HG02943 (cell line): ENCODE results near the gene OR13D1.
"Not testable (repeated sequence)": the region's sequence is repeated elsewhere in the genome, so short reads cannot be mapped to it uniquely, and the experiment has no call there.

Experiments used
- ATAC-seq: cut with Tn5 transposase; IDR thresholded peaks from one replicate; pipeline ENCODE4 v1.9.1; 2021; ENCODE audit warnings: mild to moderate bottlenecking, low read depth, moderate library complexity; ENCODE audit not compliant: unreplicated experiment

The OR13D1 gene

GRCh38 chr9:104694218-104694617, at the start of gene OR13D1:
TSS of gene OR13D1 (plus strand) at chr9:104694518. CDS start at chr9:104694518, 0 bp downstream.
- ATAC-seq: no peak

- peak; percentile 84 for ATAC-seq
Measured at GRCh38 chr9:104658496-104659195, 35.7 kb upstream of the OR13D1 start.

- ATAC-seq: no peak
Measured at GRCh38 chr9:104675611-104676010, 18.7 kb upstream of the OR13D1 start.

GRCh38 chr9:104682642-104683041, 11.7 kb upstream of the OR13D1 start:
- peak; percentile 73 for ATAC-seq

- ATAC-seq: no peak
Measured at GRCh38 chr9:104686081-104686480, 8.2 kb upstream of the OR13D1 start.

- ATAC-seq: no peak
Measured at GRCh38 chr9:104700306-104700705, 6.0 kb downstream of the OR13D1 start.

- ATAC-seq: not testable (repeated sequence)
Measured at GRCh38 chr9:104708737-104709136, 14.4 kb downstream of the OR13D1 start.

GRCh38 chr9:104711604-104712003, 17.3 kb downstream of the OR13D1 start:
- ATAC-seq: no peak

- no peak for ATAC-seq
Measured at GRCh38 chr9:104725014-104725413, 30.7 kb downstream of the OR13D1 start.

- ATAC-seq: no peak
Measured at GRCh38 chr9:104738452-104738851, 44.1 kb downstream of the OR13D1 start.

GRCh38 chr9:104740621-104741020, 46.3 kb downstream of the OR13D1 start:
- no peak for ATAC-seq

- ATAC-seq: peak; percentile 35
Measured at GRCh38 chr9:104743376-104743985, 49.2 kb downstream of the OR13D1 start.
